HepG2 (cell line): ENCODE results near the gene MTA1. TPM values are rescaled to one million over a fixed set of nuclear protein-coding genes. Genes with fewer than 3 reads are reported as not detected.
A peak's percentile ranks its signal among the peaks of the same experiment; 100 is the strongest.

Source experiments
- EP300 ChIP-seq, 3 experiments: sonication (generic) in 1 of 3; formaldehyde crosslinking in 1 of 3; IDR thresholded peaks; 2 replicates each; pipeline versions ENCODE4 v1.5.1 to v1.6.1; 2011 to 2020; ENCODE audit warnings: low read depth in 2 of 3, low read length in 2 of 3, borderline replicate concordance in 1 of 3, improper control_type of control experiment in 1 of 3, mild to moderate bottlenecking in 1 of 3, missing genetic modification reagents in 1 of 3, moderate library complexity in 1 of 3
- ETS1 ChIP-seq: sonication (generic); formaldehyde crosslinking; IDR thresholded peaks from 2 replicates; pipeline ENCODE4 v1.4.0; 2020; ENCODE audit warnings: missing genetic modification reagents
- FOXO4 ChIP-seq: sonication (generic); formaldehyde crosslinking; conservative IDR thresholded peaks from 2 replicates; pipeline ENCODE4 v1.8.1; 2023; ENCODE audit warnings: missing genetic modification reagents
- FOXP4 ChIP-seq: sonication (generic); formaldehyde crosslinking; IDR thresholded peaks from 2 replicates; pipeline ENCODE4 v1.4.0; 2020; ENCODE audit warnings: missing genetic modification reagents
- MXI1 ChIP-seq: IDR thresholded peaks from 3 replicates; pipeline ENCODE4 v1.6.1; 2012; ENCODE audit warnings: low read depth, low read length, inconsistent platforms, borderline replicate concordance
- NFKBIZ ChIP-seq: IDR thresholded peaks from 2 replicates; pipeline ENCODE4 v1.6.1; 2018; ENCODE audit warnings: missing genetic modification reagents, missing compliant biosample characterization
- NONO ChIP-seq, 2 experiments: fragments of 450-650 bp in 1 of 2; sonication (generic) in 1 of 2; formaldehyde crosslinking in 1 of 2; IDR thresholded peaks in 1 of 2; conservative IDR thresholded peaks in 1 of 2; 2 replicates each; pipeline versions ENCODE4 v1.6.1 to v1.8.0; 2017 to 2022; ENCODE audit warnings: mild to moderate bottlenecking in 1 of 2, missing genetic modification reagents in 1 of 2, moderate library complexity in 1 of 2
- POLR2A ChIP-seq, 2 experiments: IDR thresholded peaks; 2 replicates each; pipeline ENCODE4 v1.6.1; 2011; ENCODE audit warnings: low read depth in 2 of 2, low read length in 2 of 2, mild to moderate bottlenecking in 1 of 2, moderate library complexity in 1 of 2; ENCODE audit not compliant: insufficient read depth in 1 of 2
- PRDM10 ChIP-seq: sonication (generic); formaldehyde crosslinking; IDR thresholded peaks from 2 replicates; pipeline ENCODE4 v1.4.0; 2020; ENCODE audit warnings: low read depth, missing genetic modification reagents
- RAD21 ChIP-seq: fragments of 450-650 bp; formaldehyde crosslinking; IDR thresholded peaks from 2 replicates; pipeline ENCODE4 v1.5.0; 2020; ENCODE audit warnings: mild to moderate bottlenecking
- RFX5 ChIP-seq: IDR thresholded peaks from 2 replicates; pipeline ENCODE4 v1.6.1; 2011; ENCODE audit warnings: low read depth, low read length, improper control_type of control experiment
- SP5 ChIP-seq: IDR thresholded peaks from 2 replicates; pipeline ENCODE4 v1.6.1; 2016; ENCODE audit warnings: low read depth, borderline replicate concordance
- TSC22D2 ChIP-seq: sonication (generic); formaldehyde crosslinking; IDR thresholded peaks from 2 replicates; pipeline ENCODE4 v1.5.1; 2020; ENCODE audit warnings: missing genetic modification reagents, mild to moderate bottlenecking, borderline replicate concordance
- ZNF883 ChIP-seq: sonication (generic); formaldehyde crosslinking; IDR thresholded peaks from 2 replicates; pipeline ENCODE4 v1.5.1; 2020; ENCODE audit warnings: mild to moderate bottlenecking, missing genetic modification reagents; ENCODE audit errors: not compliant biosample characterization
- polyA plus RNA-seq, 8 experiments: library from polyadenylated mRNA; depleted of rRNA in 3 of 8; stranded (reverse) in 7 of 8; unstranded in 1 of 8; fragments of >200 nt; fragmentation: Illumina TruSeq in 4 of 8; extraction: Trizol in 4 of 8; gene quantifications; 2 replicates each; pipeline versions ENCODE4 v1.2.1 to v1.2.3, GENCODE V29; 2011 to 2016; ENCODE audit warnings: low read depth in 4 of 8, missing spikeins in 1 of 8, mixed read lengths in 1 of 8; ENCODE audit not compliant: insufficient read depth in 1 of 8
- total RNA-seq, 5 experiments: library from RNA; depleted of rRNA; stranded (reverse); fragments of >200 nt; fragmentation: Illumina TruSeq; extraction: Trizol; gene quantifications; 2 replicates each; pipeline ENCODE4 v1.2.3, GENCODE V29; 2016; ENCODE audit warnings: low read depth in 1 of 5

MTA1 gene
- total and polyA plus RNA-seq, 2 of the 13 experiments (the other 11 are each of a cell fraction or from before 2014, with no cell fraction given), result 35.2 to 85.8 TPM

GRCh38 chr14:105481886-105482457 lies 62.3 kb downstream of the MTA1 start (continued):
- TF ChIP-seq RAD21 (CRISPR knock-in tag) (0 out of 2 replicates have a peak, but pooled peaks have one; percentile 16), FOXP4 (CRISPR knock-in tag) (peak; percentile 41; the same call in 1 of the 2 replicates), MXI1 (peak; percentile 93; the same call in 2 of the 3 replicates), RFX5 (peak; percentile 35; the same call in 1 of the 2 replicates), TSC22D2 (no peak), FOXO4 (CRISPR knock-in tag) (no peak), NONO (IDR thresholded peaks at IDR 0.05) (no peak), NONO (CRISPR knock-in tag; conservative IDR thresholded peaks at IDR 0.05) (no peak), EP300 (IDR thresholded peaks at IDR 0.05; ENCODE audit: low read depth in 2 of 2, low read length in 2 of 2) (peak; percentile 48 to 82; a peak in 3 of 4 replicates), EP300 (CRISPR knock-in tag; IDR thresholded peaks at IDR 0.05; ENCODE audit: borderline replicate concordance) (no peak; the same call in 1 of the 2 replicates), PRDM10 (CRISPR knock-in tag) (0 out of 2 replicates have a peak, but pooled peaks have one; percentile 31), ETS1 (CRISPR knock-in tag) (no peak), NFKBIZ (no peak), POLR2A (IDR thresholded peaks at IDR 0.05; ENCODE audit: insufficient read depth in 1 of 2, low read depth in 2 of 2, low read length in 2 of 2) (peak in 1 of 2 experiments; percentile 66; a peak in 1 of 4 replicates), SP5 (CRISPR knock-in tag) (peak; percentile 30; the same call in 1 of the 2 replicates), ZNF883 (CRISPR knock-in tag) (no peak)
